T-helper 17 cell (primary cell): Measurements from ENCODE around the gene DAPK1. TPM values are rescaled to one million over a fixed set of nuclear protein-coding genes. Genes with fewer than 3 reads are reported as not detected.

Source experiments
- ATAC-seq: fragments of 150-1000 bp; cut with Tn5 transposase; 2 replicates; pipeline ENCODE4 v1.10.0; 2021; ENCODE audit warnings: mild to moderate bottlenecking, moderate library complexity
- DNase-seq, 3 donors: peaks; one replicate each; pipeline versions ENCODE4 v3.0.0 to v3.0.0-alpha.2; 2020 to 2021
- H3K9me3 ChIP-seq: one replicate; pipeline ENCODE4 v1.7.0; 2013; ENCODE audit warnings: low read length, mild to moderate bottlenecking; ENCODE audit not compliant: control insufficient read depth, poor library complexity, severe bottlenecking
- H3K27ac Mint-ChIP-seq: one replicate; pipeline ENCODE4 v1.8.0; 2022; ENCODE audit warnings: mild to moderate bottlenecking, moderate library complexity, mixed read lengths
- H3K27me3 Mint-ChIP-seq: one replicate; pipeline ENCODE4 v1.8.0; 2022; ENCODE audit warnings: mixed read lengths
- H3K36me3 Mint-ChIP-seq: one replicate; pipeline ENCODE4 v1.8.0; 2022; ENCODE audit warnings: low read depth, mixed read lengths
- H3K4me1 Mint-ChIP-seq: one replicate; pipeline ENCODE4 v1.8.0; 2022; ENCODE audit warnings: mild to moderate bottlenecking, mixed read lengths
- H3K4me3 Mint-ChIP-seq: one replicate; pipeline ENCODE4 v1.8.0; 2022; ENCODE audit warnings: mild to moderate bottlenecking, moderate library complexity, mixed read lengths
- total RNA-seq, 4 donors: library from RNA in 2 of 4; stranded (reverse) in 2 of 4; gene quantifications; one replicate each; pipeline ENCODE4 v1.2.3 and lab custom pipeline; 2022 to 2026

The DAPK1 gene
- total RNA-seq, 2 donors from 2014 or later = 1.7 to 3.2 TPM

DNA sequence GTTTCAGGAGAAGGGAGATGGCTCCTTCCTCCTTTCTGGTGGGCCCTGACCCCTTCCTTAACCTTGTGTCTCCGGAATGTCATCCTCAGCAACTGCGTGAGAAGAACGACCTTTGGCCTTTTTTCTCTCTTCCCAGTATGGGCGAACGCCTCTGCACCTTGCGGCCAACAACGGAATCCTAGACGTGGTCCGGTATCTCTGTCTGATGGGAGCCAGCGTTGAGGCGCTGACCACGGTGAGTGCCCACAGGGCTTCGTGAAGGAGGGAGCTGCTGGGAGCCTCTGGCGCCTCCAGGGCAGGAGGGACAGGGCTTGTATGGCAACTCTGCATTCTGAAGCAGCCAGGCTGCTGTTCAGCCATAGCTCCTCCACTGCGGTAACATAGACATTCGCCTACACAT, 160.2 kb downstream of the DAPK1 start:
- no peaks in the 10 kb centered on the region for H3K36me3 Mint-ChIP-seq
- ATAC-seq (no peak), DNase-seq (no peak)
- no peak overlapping the region for H3K27ac Mint-ChIP-seq
- H3K4me3 Mint-ChIP-seq = no peak overlapping the region
- peaks cover 31% of the 10 kb centered on the region for H3K27me3 Mint-ChIP-seq
- peaks cover 2% of the 10 kb centered on the region for H3K4me1 Mint-ChIP-seq
- no peaks in the 10 kb centered on the region for H3K9me3 ChIP-seq

DNA sequence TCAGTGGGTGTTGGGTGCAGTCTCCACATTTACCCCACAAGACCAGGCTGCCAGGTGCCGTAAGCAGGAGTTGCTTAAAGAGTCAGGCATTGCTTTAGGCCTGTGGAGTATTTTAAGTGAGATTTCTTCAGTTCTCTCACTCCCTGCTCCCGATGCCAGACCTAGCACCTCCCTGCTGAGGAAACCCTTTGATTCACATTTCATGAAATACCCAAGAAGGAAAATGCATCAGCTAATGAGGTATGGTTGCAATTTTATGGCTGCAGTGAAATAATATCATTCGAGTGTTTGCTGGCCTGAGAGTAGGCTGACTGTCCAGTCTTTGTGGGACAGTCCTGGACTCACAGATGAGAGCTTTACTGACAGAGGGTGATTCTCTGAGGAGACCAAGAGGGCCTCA, 160.8 kb downstream of the DAPK1 start:
- H3K4me3 Mint-ChIP-seq = no peak overlapping the region
- ATAC-seq (no peak), DNase-seq (no peak)
- no peak overlapping the region for H3K27ac Mint-ChIP-seq
- H3K27me3 Mint-ChIP-seq = peaks cover 37% of the 10 kb centered on the region
- peaks cover 3% of the 10 kb centered on the region for H3K36me3 Mint-ChIP-seq
- no peaks in the 10 kb centered on the region for H3K9me3 ChIP-seq
- no peaks in the 10 kb centered on the region for H3K4me1 Mint-ChIP-seq

DNA sequence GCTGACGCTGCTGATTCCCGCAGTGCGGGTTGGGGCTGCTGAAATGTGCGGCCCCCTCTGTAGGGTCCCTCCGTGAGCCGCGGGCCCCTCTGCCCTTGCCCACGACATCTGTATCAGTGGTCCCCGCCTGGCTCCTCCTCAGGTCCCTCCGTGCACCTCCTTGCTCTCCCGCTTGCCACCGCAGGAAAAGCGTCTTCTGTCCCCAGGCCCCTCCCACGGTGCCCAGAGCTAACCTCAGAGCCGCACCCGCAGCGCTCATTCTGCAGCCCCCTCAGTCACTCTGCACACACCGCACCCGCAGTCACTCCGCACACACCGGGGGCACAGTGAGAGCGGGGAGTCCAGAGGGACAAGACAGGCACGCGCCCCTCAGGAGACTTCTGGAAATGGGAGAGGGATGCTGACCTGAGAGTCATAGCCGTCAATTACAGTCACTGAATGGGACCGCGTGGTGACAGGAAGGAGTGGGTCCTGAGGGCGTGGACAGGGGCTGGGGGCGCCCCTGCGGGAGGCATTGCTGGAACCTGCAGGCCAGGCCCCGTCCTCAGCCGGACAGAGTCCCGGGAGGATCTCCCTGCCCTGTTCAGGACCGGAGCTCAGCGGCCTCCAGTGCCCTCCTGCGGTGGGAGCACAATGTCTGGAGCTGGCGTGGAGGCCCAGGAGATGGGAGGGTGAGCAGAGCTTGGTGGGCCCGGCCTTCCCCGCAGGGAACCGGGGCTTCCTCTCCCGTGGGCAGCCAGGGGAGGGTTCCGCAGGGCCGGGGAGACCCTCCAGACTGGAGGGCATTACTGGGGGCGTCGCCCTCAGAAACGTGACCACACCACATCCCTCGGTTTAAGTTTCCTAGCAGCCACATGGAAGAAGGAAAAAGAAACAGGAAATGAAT, 162.1 kb downstream of the DAPK1 start:
- no peak overlapping the region for H3K27ac Mint-ChIP-seq
- H3K9me3 ChIP-seq = no peaks in the 10 kb centered on the region
- DNase-seq (no peak), ATAC-seq (no peak)
- H3K27me3 Mint-ChIP-seq = peaks cover 50% of the 10 kb centered on the region
- peaks cover 3% of the 10 kb centered on the region for H3K36me3 Mint-ChIP-seq
- H3K4me1 Mint-ChIP-seq = peaks cover 3% of the 10 kb centered on the region
- H3K4me3 Mint-ChIP-seq = no peak overlapping the region

DNA sequence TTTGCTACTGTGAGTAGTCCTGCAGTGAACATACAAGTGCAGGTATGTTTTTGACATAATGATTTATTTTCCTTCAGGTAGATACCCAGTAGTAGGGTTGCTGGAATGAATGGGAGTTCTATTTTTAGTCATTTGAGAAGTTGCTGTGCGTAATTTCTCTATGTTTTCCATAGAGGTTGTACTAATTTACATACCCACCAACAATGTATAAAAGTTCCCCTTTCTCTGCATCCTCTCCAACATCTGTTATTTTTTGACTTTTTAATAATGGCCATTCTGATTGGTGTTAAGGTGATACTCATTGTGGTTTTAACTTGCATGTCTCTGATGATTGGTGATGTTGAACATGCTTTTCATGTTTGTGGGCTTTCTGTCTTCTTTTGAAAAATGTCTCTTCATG, 163.6 kb downstream of the DAPK1 start:
- DNase-seq = no peak
- no peaks in the 10 kb centered on the region for H3K9me3 ChIP-seq
- Mint-ChIP-seq H3K36me3 (peaks cover 5% of the 10 kb centered on the region), H3K4me3 (no peak overlapping the region), H3K27ac (no peak overlapping the region), H3K27me3 (peaks cover 51% of the 10 kb centered on the region), H3K4me1 (peaks cover 3% of the 10 kb centered on the region)
- no peak for ATAC-seq

DNA sequence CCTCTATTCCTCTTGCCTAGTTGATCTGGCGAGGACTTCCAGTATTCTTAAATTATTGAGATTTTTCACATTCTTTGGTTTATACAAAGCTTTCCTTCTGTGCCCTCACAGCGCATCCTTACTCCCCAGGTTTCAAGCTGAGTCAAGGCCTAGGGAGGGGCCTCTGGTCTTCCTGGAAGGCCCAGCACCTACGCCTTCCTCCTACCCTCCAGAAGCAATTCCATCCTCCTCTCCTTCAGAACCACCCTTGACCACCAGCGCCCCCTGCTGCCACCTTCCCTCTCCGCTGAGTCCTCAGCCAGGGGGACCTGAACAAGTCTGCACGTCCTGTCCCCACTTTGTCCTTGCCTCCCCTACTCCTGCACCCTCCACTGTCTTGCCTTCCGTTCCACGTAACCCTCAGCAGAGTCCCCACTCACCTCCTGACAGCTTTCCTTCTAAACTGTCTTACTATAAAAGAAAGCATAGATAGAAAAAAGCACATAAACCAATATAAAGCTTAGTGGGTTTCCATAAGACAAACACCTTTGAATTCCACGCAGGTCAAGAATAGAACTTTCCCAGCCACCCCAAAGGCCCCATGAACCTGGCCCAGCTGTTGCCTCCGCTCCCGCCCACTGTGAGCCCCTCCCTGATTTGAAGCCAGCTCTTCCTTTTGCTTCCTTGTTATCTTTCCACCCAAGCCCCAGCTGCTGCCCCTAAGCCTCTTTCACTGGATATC, 165.3 kb downstream of the DAPK1 start:
- Mint-ChIP-seq H3K4me1 (peaks cover 3% of the 10 kb centered on the region), H3K27ac (no peak overlapping the region), H3K27me3 (peaks cover 38% of the 10 kb centered on the region), H3K4me3 (no peak overlapping the region), H3K36me3 (peaks cover 5% of the 10 kb centered on the region)
- ATAC-seq (no peak), DNase-seq (no peak)
- H3K9me3 ChIP-seq = no peaks in the 10 kb centered on the region

DNA sequence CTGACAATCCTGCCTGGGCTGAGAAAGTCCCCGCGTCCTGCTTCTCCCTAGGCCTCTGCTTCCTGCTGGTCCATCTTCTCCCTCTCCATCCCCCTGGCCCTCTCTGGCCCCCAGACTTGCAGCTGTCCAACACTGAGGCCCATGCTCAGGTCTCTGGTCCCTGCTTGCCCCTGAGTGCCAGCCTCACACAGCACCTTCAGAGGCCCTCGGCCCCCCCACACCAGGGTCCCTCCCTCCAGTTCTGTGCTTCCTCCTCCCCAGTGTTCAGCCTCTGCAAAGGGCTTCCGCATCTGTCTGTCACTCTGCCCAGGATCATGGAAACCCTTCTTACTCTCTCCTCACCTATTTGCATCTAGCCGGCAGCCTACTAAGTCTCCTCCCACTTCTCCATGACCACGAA, 165.9 kb downstream of the DAPK1 start:
- DNase-seq = no peak
- H3K27me3 Mint-ChIP-seq = peaks cover 33% of the 10 kb centered on the region

DNA sequence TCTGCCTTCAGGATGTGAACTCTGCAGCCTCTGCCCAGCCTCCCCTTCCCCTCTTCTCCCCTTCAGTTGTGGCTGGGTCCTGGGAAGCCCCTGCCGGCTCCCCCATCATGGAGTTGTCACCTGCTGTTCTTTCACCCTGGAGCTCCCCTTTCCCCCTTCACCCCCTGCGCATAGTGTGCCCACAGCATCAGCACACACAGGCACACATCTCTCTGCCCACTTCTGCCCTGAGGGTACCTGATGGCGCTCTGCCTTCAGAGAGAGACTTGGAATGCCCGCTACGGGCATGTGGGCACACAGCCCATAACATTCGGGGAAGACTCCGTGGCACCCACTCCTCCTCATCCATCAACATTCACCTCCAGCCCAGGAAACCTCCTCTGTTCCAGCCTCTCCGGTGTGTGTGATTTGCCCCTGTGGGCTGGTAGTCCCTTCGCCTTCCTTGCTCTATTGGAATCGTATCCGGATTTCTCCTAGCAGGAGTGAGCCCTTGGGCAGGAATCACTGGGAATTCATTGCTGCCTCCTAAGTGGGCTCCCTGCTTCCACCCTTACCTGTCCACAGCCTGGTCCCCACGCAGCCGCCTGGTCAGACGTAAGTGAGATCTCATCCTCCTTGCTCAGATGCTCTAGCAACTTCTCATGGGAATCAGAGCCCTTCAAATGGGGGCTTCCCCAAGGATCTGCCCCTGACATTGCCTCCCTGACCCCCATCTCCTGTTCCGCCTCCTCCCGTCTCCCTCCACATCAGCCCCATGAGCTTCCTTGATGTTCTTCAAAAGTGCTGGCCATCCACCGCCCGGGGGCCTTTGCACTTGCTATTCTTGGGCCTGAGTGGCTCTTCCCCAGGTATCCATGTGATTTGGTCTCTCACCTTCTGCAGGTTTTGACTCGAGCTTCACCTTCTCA, 166.7 kb downstream of the DAPK1 start:
- Mint-ChIP-seq H3K4me3 (no peak overlapping the region), H3K4me1 (peaks cover 3% of the 10 kb centered on the region), H3K27ac (no peak overlapping the region), H3K36me3 (peaks cover 5% of the 10 kb centered on the region), H3K27me3 (peaks cover 33% of the 10 kb centered on the region)
- ATAC-seq (no peak), DNase-seq (no peak)
- H3K9me3 ChIP-seq = no peaks in the 10 kb centered on the region

More for the DNA sequence above, 165.9 kb downstream of the DAPK1 start:
- Mint-ChIP-seq H3K36me3 (peaks cover 5% of the 10 kb centered on the region), H3K4me1 (peaks cover 3% of the 10 kb centered on the region), H3K4me3 (no peak overlapping the region), H3K27ac (no peak overlapping the region)
- no peak for ATAC-seq
- H3K9me3 ChIP-seq = no peaks in the 10 kb centered on the region

DNA sequence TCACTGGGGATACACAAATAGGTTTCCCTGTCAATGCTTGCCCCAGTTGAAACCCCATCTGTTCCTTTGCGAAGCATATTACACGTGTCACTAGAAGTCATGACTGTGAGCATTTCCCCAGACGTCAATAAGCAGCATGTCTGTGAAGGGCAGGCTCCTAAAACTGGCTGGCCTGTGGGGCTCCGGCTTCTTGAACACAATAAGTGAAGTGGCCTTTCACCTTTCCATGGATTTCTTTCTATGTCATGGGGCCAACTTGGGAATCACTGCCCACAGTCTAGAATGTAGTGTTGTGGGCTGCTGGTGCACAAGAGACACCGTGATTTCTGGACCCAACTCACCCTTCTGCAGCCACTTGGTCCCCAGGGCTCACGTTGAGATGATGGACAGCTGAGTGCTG, 167.8 kb downstream of the DAPK1 start:
- H3K27me3 Mint-ChIP-seq = peaks cover 37% of the 10 kb centered on the region
- peaks cover 5% of the 10 kb centered on the region for H3K36me3 Mint-ChIP-seq
- no peak overlapping the region for H3K4me3 Mint-ChIP-seq
- H3K27ac Mint-ChIP-seq = no peak overlapping the region
- H3K4me1 Mint-ChIP-seq = peaks cover 3% of the 10 kb centered on the region
- ATAC-seq (no peak), DNase-seq (no peak)
- no peaks in the 10 kb centered on the region for H3K9me3 ChIP-seq

DNA sequence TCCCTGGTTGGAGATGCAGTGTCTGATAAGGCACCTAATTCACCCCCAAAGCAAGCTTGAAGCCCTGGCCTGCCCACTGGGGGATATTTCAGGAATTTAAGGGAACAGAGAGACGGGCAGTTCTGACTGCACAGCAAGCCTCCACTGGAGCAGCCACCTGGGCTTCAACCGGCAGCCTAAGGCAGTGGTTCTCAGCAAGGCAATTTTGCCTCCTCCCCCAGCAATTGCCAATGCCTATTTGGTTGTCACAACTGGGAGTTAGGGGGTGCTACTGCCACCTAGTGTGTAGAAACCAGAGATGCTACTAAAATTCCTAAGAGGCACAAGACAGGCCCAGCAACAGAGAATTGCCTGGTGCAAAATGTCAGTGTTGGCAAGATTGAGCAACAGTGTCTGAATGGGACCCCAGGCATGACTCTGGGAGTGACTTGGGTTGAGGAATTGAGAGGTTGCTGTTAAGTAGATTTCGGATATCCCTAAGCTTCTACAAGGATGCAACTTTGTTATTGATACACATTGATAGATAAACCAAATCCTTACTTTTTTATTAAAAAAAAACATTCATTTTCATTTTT, 169.6 kb downstream of the DAPK1 start:
- H3K36me3 Mint-ChIP-seq = peaks cover 5% of the 10 kb centered on the region
- no peak overlapping the region for H3K4me3 Mint-ChIP-seq
- no peaks in the 10 kb centered on the region for H3K9me3 ChIP-seq
- DNase-seq = no peak
- H3K4me1 Mint-ChIP-seq = peaks cover 3% of the 10 kb centered on the region
- H3K27me3 Mint-ChIP-seq = peaks cover 44% of the 10 kb centered on the region
- ATAC-seq = no peak
- H3K27ac Mint-ChIP-seq = no peak overlapping the region

DNA sequence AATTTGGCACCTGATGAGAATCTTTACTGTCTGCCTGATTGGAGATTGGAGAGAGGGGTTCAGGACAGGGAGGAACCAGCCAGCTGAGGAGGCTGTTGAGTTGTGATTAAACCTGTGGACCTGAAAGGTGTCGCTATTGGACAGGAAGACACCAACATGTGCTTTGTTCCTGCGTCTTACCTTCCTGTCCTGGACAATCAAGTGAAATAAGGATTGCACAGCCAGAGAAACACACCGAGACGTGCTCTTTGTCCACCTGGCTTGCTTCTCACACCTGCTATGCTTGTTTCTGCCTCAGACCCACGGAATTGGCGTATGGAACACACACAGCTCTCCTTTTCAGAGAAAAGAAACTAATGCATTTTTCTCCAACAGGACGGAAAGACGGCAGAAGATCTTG, 170.6 kb downstream of the DAPK1 start:
- H3K4me1 Mint-ChIP-seq = peaks cover 3% of the 10 kb centered on the region
- H3K4me3 Mint-ChIP-seq = no peak overlapping the region
- ATAC-seq (no peak), DNase-seq (no peak)
- H3K27me3 Mint-ChIP-seq = peaks cover 47% of the 10 kb centered on the region
- no peak overlapping the region for H3K27ac Mint-ChIP-seq
- H3K9me3 ChIP-seq = no peaks in the 10 kb centered on the region
- H3K36me3 Mint-ChIP-seq = peaks cover 2% of the 10 kb centered on the region

DNA sequence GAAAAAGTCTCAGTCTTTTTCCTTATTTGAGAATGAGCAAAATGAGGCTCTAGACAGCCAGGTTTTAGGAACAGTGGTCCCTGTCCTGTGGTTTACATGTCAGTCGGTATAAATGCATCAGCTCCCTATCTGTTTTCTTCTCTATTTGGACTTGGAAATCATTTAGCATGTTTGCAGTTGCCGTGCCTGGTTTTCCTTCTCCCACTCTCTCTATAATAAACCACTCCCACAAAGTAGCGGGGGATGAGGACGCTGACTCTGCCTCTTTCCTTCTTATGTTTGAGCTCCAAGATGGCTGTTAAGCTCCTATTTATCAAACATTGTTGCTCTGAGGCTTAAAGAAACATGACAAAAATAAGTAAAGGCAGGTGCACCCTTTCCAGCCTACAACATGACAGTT, 171.1 kb downstream of the DAPK1 start:
- ATAC-seq (no peak), DNase-seq (no peak)
- peaks cover 2% of the 10 kb centered on the region for H3K36me3 Mint-ChIP-seq
- H3K9me3 ChIP-seq = no peaks in the 10 kb centered on the region
- H3K27me3 Mint-ChIP-seq = peaks cover 45% of the 10 kb centered on the region
- H3K4me1 Mint-ChIP-seq = peaks cover 3% of the 10 kb centered on the region
- H3K27ac Mint-ChIP-seq = no peak overlapping the region
- H3K4me3 Mint-ChIP-seq = no peak overlapping the region

DNA sequence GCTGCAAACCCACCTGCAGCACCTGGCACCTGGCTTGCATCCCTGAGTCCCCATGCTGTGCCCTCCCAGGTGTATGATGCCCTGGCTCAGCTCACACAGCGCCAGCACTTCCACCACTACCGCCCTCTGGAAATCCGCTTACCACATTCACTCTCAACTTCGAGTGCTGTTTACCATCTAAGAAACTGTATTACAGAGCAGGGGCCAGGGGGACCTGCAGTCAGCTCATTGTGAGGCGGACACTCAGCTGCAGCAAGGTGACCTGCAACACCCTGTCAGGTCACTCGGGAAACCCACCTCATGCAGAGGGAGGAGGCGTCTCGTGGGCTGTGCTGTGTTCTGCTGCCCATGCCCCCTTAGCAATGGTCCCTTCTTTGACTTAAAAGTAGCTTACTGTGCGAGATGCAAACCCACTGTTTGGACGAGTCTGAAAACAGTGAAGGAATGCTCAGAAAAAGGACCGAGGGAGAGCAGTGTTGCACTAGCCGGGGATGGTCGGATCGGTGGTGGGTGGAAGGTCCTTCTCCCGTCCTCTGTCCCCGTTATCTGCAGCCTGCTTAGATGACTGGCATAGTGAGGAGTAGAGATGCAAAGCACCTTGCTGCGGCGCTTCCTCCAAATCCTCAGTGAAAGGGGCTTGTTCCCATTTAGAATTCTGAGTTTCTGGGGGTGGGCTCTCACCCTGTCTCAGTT, 173.1 kb downstream of the DAPK1 start:
- no peak for ATAC-seq
- no peak for DNase-seq
- Mint-ChIP-seq H3K4me3 (no peak overlapping the region), H3K4me1 (no peaks in the 10 kb centered on the region), H3K27ac (no peak overlapping the region), H3K27me3 (peaks cover 25% of the 10 kb centered on the region), H3K36me3 (peaks cover 2% of the 10 kb centered on the region)
- no peaks in the 10 kb centered on the region for H3K9me3 ChIP-seq
